Right lobe of liver (tissue), 6 donors: ENCODE measurements around the gene DLX1. TPM values are rescaled to one million over a fixed set of nuclear protein-coding genes. Genes with fewer than 3 reads are reported as not detected.

Experiments used
- ATAC-seq, 4 donors: fragments of 200-7000 bp; cut with Tn5 transposase; one replicate each; pipeline ENCODE4 v1.9.1; 2020; ENCODE audit warnings: mild to moderate bottlenecking in 4 of 4, moderate library complexity in 4 of 4
- DNase-seq, 3 donors: peaks; one replicate each; pipeline ENCODE4 v3.0.0-alpha.2; 2020
- H3K27ac ChIP-seq, 3 donors: fragments of 200-600 bp; one replicate each; pipeline ENCODE4 v1.8.0; 2022
- H3K27me3 ChIP-seq, 2 donors: fragments of 200-600 bp; one replicate each; pipeline ENCODE4 v1.8.0; 2022
- H3K36me3 ChIP-seq, 4 donors: fragments of 200-600 bp; sonication (generic) in 1 of 4; one replicate each; pipeline versions ENCODE4 v1.5.1 to v1.8.0; 2017 to 2022; ENCODE audit warnings: control low read depth in 1 of 4
- H3K4me1 ChIP-seq, 4 donors: fragments of 200-600 bp; sonication (generic) in 1 of 4; one replicate each; pipeline versions ENCODE4 v1.5.1 to v1.8.0; 2017 to 2022; ENCODE audit warnings: control low read depth in 1 of 4
- H3K4me3 ChIP-seq, 3 donors: fragments of 200-600 bp; one replicate each; pipeline ENCODE4 v1.8.0; 2022
- H3K9me3 ChIP-seq, 4 donors: fragments of 200-600 bp; sonication (generic) in 1 of 4; one replicate each; pipeline versions ENCODE4 v1.5.1 to v1.8.0; 2017 to 2022; ENCODE audit warnings: control low read depth in 1 of 4
- CTCF ChIP-seq, 4 donors: fragments of 200-600 bp in 3 of 4; fragments of 450-650 bp in 1 of 4; IDR thresholded peaks; one replicate each; pipeline versions ENCODE4 v1.5.1 to v1.8.0; 2016 to 2022; ENCODE audit warnings: antibody characterized with exemption in 4 of 4, mild to moderate bottlenecking in 2 of 4
- POLR2A ChIP-seq: fragments of 450-650 bp; IDR thresholded peaks from one replicate; pipeline ENCODE4 v1.6.1; 2017; ENCODE audit warnings: antibody characterized with exemption, mild to moderate bottlenecking
- WGBS: methylation state at CpG from one replicate; pipeline ENCODE4 v1.1.6; 2018; ENCODE audit warnings: low coverage, low lambda C conversion rate; ENCODE audit not compliant: insufficient coverage; ENCODE audit errors: missing lambda C conversion rate; 5-methylcytosine and 5-hydroxymethylcytosine counted together
- intact Hi-C, 2 donors: fragments of 100-400 bp; cut with DNase I; formaldehyde crosslinking; loops; one replicate each; pipeline versions ENCODE4 v1.11.2 to v1.14.1; 2022
- total RNA-seq, 6 experiments: library from RNA; depleted of rRNA in 2 of 6; stranded (reverse); fragments of >200 nt in 2 of 6; fragmentation: NEBNext Ultra II Directional in 3 of 6; extraction: Animal tissue kit (Norgen Biotek cat#: 25700) in 3 of 6; gene quantifications; one replicate each; pipeline versions ENCODE4 v1.1.0 to v1.2.4, GENCODE V29; 2016 to 2023
- donor health status: DM: no; HTN: yes; CAD: no.
- donor health status: DM: no; HTN: no; CAD: no.
- donor health status: DM: no; HTN: no; CAD: no.
- donor health status: DM: no; HTN: yes; CAD: no.
- donor health status: DM: no; HTN: yes; CAD: no.

The DLX1 gene
- total RNA-seq, 6 experiments from 2014 or later: not detected

GRCh38 chr2:172120118-172120517 lies 34.8 kb downstream of the DLX1 start:
- DNase-seq: no peak
- no peaks in the 10 kb centered on the region for H3K36me3 ChIP-seq
- H3K9me3 ChIP-seq: no peaks in the 10 kb centered on the region
- no peaks in the 10 kb centered on the region for H3K27me3 ChIP-seq
- intact Hi-C loops: no loop called here
- no peak overlapping the region for H3K4me3 ChIP-seq
- TF ChIP-seq CTCF (IDR thresholded peaks at IDR 0.05) (no peak), POLR2A (no peak)
- WGBS: 42% methylated on average over 2 of the region's 2 CpGs
- no peak for ATAC-seq
- no peaks in the 10 kb centered on the region for H3K4me1 ChIP-seq
- no peak overlapping the region for H3K27ac ChIP-seq

DNA sequence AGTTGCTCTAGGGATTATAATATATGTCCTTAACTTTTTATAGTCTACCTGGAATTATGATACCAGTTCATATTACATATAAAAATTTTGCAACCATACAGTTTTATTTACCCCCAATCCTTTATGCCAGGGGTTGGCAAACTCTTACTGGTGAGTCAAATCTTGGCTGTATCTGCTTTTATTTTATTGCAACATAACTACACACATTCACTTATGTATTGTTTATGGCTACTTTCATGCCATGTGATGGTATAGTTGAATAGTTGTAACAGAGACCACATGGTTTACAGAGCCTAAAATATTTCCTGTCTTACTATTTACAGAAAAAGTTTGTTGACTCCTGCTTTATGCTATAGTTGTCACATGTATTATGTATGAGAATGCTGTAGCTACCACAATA lies 43.2 kb downstream of the DLX1 start:
- Histone ChIP-seq H3K36me3 (no peaks in the 10 kb centered on the region), H3K27me3 (no peaks in the 10 kb centered on the region), H3K4me3 (no peak overlapping the region), H3K4me1 (no peaks in the 10 kb centered on the region), H3K9me3 (no peaks in the 10 kb centered on the region), H3K27ac (no peak overlapping the region)
- intact Hi-C loops: no loop called here
- DNase-seq: no peak
- TF ChIP-seq POLR2A (no peak), CTCF (IDR thresholded peaks at IDR 0.05) (no peak)
- no peak for ATAC-seq

DNA sequence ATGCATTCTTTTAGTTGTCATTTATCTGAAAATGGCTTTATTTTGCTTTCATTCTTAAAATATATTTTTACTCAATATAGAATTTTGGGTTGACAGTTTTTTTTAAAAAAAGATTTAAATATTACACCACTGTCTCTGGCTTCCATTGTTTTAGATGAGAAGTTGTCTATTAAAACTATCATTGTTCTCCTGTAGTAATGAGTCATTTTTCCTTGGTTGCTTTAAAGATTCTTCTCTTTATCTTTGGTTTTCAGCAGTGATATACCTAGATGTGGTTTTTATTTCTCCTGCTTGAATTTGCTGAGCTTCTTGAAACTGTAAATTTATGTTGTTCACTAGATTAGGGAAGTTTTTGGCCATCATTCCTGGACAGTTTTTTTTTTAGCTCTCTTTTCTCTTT lies 44.1 kb downstream of the DLX1 start:
- no peak overlapping the region for H3K27ac ChIP-seq
- H3K36me3 ChIP-seq: no peaks in the 10 kb centered on the region
- no peaks in the 10 kb centered on the region for H3K9me3 ChIP-seq
- TF ChIP-seq CTCF (IDR thresholded peaks at IDR 0.05) (no peak), POLR2A (no peak)
- DNase-seq (no peak), ATAC-seq (no peak)
- no peak overlapping the region for H3K4me3 ChIP-seq
- H3K27me3 ChIP-seq: no peaks in the 10 kb centered on the region
- no peaks in the 10 kb centered on the region for H3K4me1 ChIP-seq
- intact Hi-C loops: no loop called here

DNA sequence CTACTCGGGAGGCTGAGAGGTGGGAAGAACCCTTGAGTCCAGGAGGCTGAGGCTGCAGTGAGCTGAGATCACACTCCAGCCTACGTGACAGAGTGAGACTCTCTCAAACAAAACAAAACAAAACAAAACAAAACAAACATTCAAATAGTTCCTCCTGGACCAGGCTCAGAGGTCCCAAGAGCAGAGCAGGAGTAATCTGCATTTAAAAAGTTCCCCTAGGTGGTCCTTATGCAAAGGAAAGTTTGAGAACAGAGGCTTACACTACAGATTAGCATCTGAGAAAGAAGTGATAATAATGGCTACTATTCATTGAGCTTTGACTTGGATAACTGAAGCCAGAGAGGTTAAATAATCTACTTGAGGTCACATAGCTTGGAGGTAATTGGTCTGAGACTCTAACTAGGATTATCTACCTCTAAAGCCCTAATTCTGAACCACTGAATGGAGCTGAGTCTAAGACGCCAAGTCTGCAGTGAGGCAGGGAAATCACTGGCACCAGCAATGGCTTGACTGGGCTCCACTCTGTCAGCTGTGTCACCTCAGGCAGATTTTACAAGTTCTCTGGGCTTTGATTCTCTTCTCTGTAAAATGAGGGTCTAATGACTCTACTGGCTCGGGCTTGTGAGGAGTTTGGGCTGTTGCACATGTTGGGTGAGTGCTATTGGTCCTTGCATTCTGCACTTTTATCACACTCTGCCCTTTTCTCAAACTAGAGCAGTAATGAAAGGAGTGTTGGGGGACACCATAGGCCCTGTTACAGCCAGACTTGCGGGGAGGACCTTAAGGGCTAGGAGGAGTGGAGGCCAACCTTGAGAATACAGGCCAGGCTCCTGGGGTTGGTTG lies 46.6 kb downstream of the DLX1 start:
- intact Hi-C loops: no loop called here
- DNase-seq: no peak
- TF ChIP-seq CTCF (IDR thresholded peaks at IDR 0.05) (no peak), POLR2A (no peak)

DNA sequence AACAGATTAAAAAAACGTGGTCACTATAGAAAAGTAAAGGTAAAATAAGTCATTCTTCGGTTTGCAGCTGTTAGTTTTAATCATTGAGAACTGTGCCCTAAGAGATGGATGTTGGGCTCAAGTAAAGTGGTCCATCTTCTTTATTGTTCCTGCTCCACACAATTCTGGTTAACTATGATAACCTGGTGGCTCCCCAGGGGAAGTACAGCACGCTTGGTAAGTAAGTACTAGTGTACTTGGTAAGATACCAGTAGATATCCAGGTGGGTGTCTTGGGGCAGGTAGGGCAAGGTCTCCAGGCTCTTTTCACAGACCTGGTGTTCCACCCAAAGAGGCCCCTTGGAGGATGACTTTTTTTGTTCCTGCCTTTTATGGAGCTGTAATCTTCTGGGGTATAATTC lies 49.0 kb downstream of the DLX1 start:
- WGBS: 57% methylated on average over 2 of the region's 3 CpGs
- H3K4me3 ChIP-seq: no peak overlapping the region
- ATAC-seq (no peak), DNase-seq (no peak)
- no peak for TF ChIP-seq CTCF (IDR thresholded peaks at IDR 0.05)
- TF ChIP-seq POLR2A: no peak
- no peaks in the 10 kb centered on the region for H3K9me3 ChIP-seq
- no peaks in the 10 kb centered on the region for H3K27me3 ChIP-seq
- H3K36me3 ChIP-seq: no peaks in the 10 kb centered on the region
- H3K27ac ChIP-seq: no peak overlapping the region
- intact Hi-C loops: no loop called here
- H3K4me1 ChIP-seq: no peaks in the 10 kb centered on the region

More for the DNA sequence above, 46.6 kb downstream of the DLX1 start:
- no peaks in the 10 kb centered on the region for H3K27me3 ChIP-seq
- H3K4me1 ChIP-seq: no peaks in the 10 kb centered on the region
- 70% methylated on average over 2 of the region's 5 CpGs for WGBS
- H3K9me3 ChIP-seq: no peaks in the 10 kb centered on the region
- no peak overlapping the region for H3K4me3 ChIP-seq
- no peaks in the 10 kb centered on the region for H3K36me3 ChIP-seq
- no peak for ATAC-seq
- no peak overlapping the region for H3K27ac ChIP-seq
